ENCODE data around the gene SPDYE3. TPM values are rescaled to one million over a fixed set of nuclear protein-coding genes. Genes with fewer than 3 reads are reported as not detected.
A peak's percentile ranks its signal among the peaks of the same experiment; 100 is the strongest.
"Not testable (repeated sequence)": the region's sequence is repeated elsewhere in the genome, so short reads cannot be mapped to it uniquely, and the experiment has no call there.

SPDYE3 gene
- total and polyA plus RNA-seq, 2 experiments from 2014 or later = 3.4 TPM; not detected in 1

GRCh38 chr7:100324194-100324593, 16.7 kb downstream of the SPDYE3 start:
- not testable (repeated sequence) for H2AFZ ChIP-seq; H3K27ac ChIP-seq; H3K4me2 ChIP-seq; H3K4me1 ChIP-seq (ENCODE audit: insufficient read depth); DNase-seq (ENCODE audit: low spot score); H3K79me2 ChIP-seq; H3K27me3 ChIP-seq; H3K9me2 ChIP-seq (replicated peaks; ENCODE audit: insufficient read depth); H4K20me1 ChIP-seq (ENCODE audit: insufficient read depth, poor library complexity, severe bottlenecking); H3K4me3 ChIP-seq; H3K9me3 ChIP-seq (ENCODE audit: low read depth); H3K36me3 ChIP-seq (replicated peaks; ENCODE audit: insufficient read depth, low read depth)
- WGBS (ENCODE audit: low lambda C conversion rate, missing lambda C conversion rate) = 93% methylated on average over 13 of the region's 13 CpGs

DNA sequence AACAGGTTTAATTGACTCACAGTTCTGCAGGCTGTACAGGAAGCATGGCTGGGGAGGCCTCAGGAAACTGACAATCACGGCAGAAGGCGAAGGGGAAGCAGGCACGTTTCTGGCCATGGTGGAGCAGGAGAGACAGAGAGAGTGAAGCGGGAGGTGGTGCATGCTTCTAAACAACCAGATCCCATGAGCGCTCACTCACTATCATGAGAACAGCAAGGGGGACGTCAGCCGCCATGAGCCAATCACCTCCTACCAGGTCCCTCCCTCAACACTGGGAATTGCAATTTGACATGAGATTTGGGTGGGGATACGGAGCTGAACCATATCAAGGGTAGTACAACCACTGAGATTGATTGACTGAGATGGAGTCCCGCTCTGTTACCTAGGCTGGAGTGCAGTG, 18.2 kb downstream of the SPDYE3 start:
- not testable (repeated sequence) for H3K79me2 ChIP-seq; H4K20me1 ChIP-seq (ENCODE audit: insufficient read depth, poor library complexity, severe bottlenecking); H3K4me2 ChIP-seq; H2AFZ ChIP-seq; H3K9me3 ChIP-seq (ENCODE audit: low read depth); H3K4me1 ChIP-seq (ENCODE audit: insufficient read depth); H3K4me3 ChIP-seq; H3K36me3 ChIP-seq (replicated peaks; ENCODE audit: insufficient read depth, low read depth); H3K9me2 ChIP-seq (replicated peaks; ENCODE audit: insufficient read depth); H3K27ac ChIP-seq; H3K27me3 ChIP-seq; DNase-seq (ENCODE audit: low spot score)
- 95% methylated on average over 9 of the region's 9 CpGs for WGBS (ENCODE audit: low lambda C conversion rate, missing lambda C conversion rate)

DNA sequence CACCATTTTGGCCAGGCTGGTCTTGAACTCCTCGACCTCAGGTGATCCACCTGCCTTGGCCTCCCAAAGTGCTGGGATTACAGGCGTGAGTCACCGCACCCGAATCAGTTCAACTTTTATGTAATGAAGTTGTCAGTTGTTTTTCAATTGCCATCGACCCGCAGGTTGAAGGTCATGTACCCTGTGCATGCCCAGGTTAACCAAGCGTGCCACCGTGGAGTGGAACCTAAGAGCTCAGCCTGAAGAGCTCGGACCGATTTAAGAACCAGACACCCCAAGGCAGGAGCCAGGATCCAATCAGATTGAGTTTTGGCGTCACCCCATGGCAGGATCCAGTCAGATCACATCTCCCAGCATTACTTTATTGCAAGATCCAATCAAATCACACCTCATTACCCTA, 19.4 kb downstream of the SPDYE3 start:
- H3K36me3 ChIP-seq (replicated peaks; ENCODE audit: insufficient read depth, low read depth) = not testable (repeated sequence)

DNA sequence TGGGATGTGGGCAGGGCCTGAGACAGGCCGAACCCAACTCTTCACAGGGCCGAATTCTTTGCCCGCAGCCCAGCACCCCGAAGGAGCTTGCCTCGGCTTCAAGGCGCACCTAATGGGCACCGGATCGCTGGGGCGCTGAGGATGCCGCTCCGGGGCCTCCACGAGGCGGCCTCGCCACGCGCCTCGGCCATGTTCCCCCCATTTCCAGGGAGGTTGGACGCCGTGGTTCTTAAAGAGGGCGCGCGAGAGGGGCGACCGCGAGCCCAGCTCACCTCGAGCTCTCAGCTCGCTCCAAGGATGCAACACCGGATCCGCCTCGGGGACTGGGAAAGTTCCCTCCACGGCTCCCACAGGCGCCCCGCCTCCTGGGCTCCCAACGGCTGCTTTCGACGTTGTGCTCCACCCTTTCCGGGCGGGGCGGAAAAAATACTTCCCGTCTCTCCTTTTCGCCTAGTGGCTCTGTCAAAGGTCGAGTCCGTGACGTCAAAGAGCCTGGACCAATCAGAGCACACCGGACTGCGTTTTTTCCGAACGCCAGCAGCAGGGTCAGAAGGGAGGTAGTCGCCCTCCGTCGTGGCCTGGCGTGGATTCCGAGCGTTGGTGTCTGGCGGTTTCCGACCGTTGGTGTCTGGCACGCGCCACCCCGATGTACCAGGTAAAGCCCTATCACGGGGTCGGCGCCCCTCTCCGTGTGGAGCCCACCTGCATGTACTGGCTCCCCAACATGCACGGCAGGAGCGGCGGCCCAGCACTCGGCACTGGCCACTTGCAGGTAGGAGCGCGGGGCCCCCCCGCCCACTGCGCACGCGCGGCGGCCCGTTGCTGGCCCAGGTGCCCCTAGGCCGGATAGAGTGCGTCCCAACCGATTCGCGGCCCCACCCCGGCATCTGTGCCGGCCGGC, 28.3 kb downstream of the SPDYE3 start:
- not testable (repeated sequence) for H3K4me1 ChIP-seq (ENCODE audit: insufficient read depth); H3K27me3 ChIP-seq; H3K36me3 ChIP-seq (replicated peaks; ENCODE audit: insufficient read depth, low read depth); H4K20me1 ChIP-seq (ENCODE audit: insufficient read depth, poor library complexity, severe bottlenecking); H3K9me3 ChIP-seq (ENCODE audit: low read depth); H3K9me2 ChIP-seq (replicated peaks; ENCODE audit: insufficient read depth)
- under 1% methylated on average over 81 of the region's 85 CpGs for whole genome bisulfite sequencing (ENCODE audit: low lambda C conversion rate, missing lambda C conversion rate)
- DNase-seq (ENCODE audit: low spot score) = peak; percentile 92
- peak overlapping the region; percentile 97 for H3K4me3 ChIP-seq
- peak overlapping the region; percentile 98 for H3K27ac ChIP-seq
- peak overlapping the region; percentile 83 for H3K4me2 ChIP-seq
- H3K79me2 ChIP-seq = peaks cover 32% of the 10 kb centered on the region
- H2AFZ ChIP-seq = peak overlapping the region; percentile 92

More for the DNA sequence above, 19.4 kb downstream of the SPDYE3 start:
- WGBS (ENCODE audit: low lambda C conversion rate, missing lambda C conversion rate) = 95% methylated on average over 8 of the region's 11 CpGs
- H3K79me2 ChIP-seq; H3K4me1 ChIP-seq (ENCODE audit: insufficient read depth); H3K4me3 ChIP-seq; H3K27ac ChIP-seq; DNase-seq (ENCODE audit: low spot score); H4K20me1 ChIP-seq (ENCODE audit: insufficient read depth, poor library complexity, severe bottlenecking); H3K27me3 ChIP-seq; H2AFZ ChIP-seq; H3K9me3 ChIP-seq (ENCODE audit: low read depth); H3K4me2 ChIP-seq; H3K9me2 ChIP-seq (replicated peaks; ENCODE audit: insufficient read depth): not testable (repeated sequence)

GRCh38 chr7:100338083-100338696, 30.7 kb downstream of the SPDYE3 start:
- DNase-seq (ENCODE audit: low spot score); H3K36me3 ChIP-seq (replicated peaks; ENCODE audit: insufficient read depth, low read depth); H3K9me2 ChIP-seq (replicated peaks; ENCODE audit: insufficient read depth); H3K4me3 ChIP-seq; H4K20me1 ChIP-seq (ENCODE audit: insufficient read depth, poor library complexity, severe bottlenecking); H3K27me3 ChIP-seq; H3K4me1 ChIP-seq (ENCODE audit: insufficient read depth); H3K4me2 ChIP-seq; H2AFZ ChIP-seq; H3K9me3 ChIP-seq (ENCODE audit: low read depth); H3K27ac ChIP-seq: not testable (repeated sequence)
- peaks cover 36% of the 10 kb centered on the region for H3K79me2 ChIP-seq
- 94% methylated on average over 14 of the region's 15 CpGs for WGBS (ENCODE audit: low lambda C conversion rate, missing lambda C conversion rate)

DNA sequence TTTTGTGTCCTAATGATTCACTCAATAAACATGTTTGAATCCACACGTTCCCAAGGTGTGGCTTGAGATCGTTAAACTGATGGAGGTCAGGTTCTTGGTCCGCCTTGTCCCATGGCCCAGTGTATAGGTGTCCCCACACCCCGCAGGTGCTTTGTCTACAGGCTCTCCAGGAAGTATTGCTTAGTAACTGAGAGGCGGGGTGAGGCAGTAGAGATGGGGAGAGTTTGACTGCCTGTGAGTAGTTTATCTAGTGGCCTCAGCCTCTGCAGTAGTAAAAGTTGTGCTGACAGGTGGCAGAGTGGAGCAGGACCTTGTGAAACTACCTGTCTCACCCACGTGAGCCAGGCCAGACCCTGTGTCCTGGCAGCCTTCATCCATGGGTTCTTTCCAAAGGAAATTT, 33.8 kb downstream of the SPDYE3 start:
- not testable (repeated sequence) for H3K9me2 ChIP-seq (replicated peaks; ENCODE audit: insufficient read depth); H3K27ac ChIP-seq; H3K4me3 ChIP-seq; H3K36me3 ChIP-seq (replicated peaks; ENCODE audit: insufficient read depth, low read depth); H3K27me3 ChIP-seq; H3K9me3 ChIP-seq (ENCODE audit: low read depth); H3K4me1 ChIP-seq (ENCODE audit: insufficient read depth); H3K4me2 ChIP-seq; H2AFZ ChIP-seq
- H4K20me1 ChIP-seq (ENCODE audit: insufficient read depth, poor library complexity, severe bottlenecking) = peaks cover 15% of the 10 kb centered on the region
- H3K79me2 ChIP-seq = peaks cover 31% of the 10 kb centered on the region
- WGBS (ENCODE audit: low lambda C conversion rate, missing lambda C conversion rate) = 77% methylated on average over 6 of the region's 6 CpGs
- DNase-seq (ENCODE audit: low spot score) = peak; percentile 59

All from hepatocyte (in vitro differentiated cells).